GM12865 (cell line): Measurements from ENCODE around the gene DHRS11.

Experiments
- DNase-seq: peaks from one replicate; pipeline ENCODE4 v3.0.0; 2010; ENCODE audit warnings: low read depth
- H3K4me3 ChIP-seq: 2 replicates; pipeline ENCODE4 v1.5.1; 2011; ENCODE audit warnings: mild to moderate bottlenecking, low read depth, low read length, control low read depth
- TF ChIP-seq, protein P1 (sequence below): IDR thresholded peaks from 2 replicates; pipeline ENCODE4 v1.5.1; 2011; ENCODE audit warnings: low read length, control low read depth, low read depth, inconsistent platforms; ENCODE audit not compliant: insufficient read depth; ENCODE audit errors: missing control alignments

The DHRS11 gene

DNA sequence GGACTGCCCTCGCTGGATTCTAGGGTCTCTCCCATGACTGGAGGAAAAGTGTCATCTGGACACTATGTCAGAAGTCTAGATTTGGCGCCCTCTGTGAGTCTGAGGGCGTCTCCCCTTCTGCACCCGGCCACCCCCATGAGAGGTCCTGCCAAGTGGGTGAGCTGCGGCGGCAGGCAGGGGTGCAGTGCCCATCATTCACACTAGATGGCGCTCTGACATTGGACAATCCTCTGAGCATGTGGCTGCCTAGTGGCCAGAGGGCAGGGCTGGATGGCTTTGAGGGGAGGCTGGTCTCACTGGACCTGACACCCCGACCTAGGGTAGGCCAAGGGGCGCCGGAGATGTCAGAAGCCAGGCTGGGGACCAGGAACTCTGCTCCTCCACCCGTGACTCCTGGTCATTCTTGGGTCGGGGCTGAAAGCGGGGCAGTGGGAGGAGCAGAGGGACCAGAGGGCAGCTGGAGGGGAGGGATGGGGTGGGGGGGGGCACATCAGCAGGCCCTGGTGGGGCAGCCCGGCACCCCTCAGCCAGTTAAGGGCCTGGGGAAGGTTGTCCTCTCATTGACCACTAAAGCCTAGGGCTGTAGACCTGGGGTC lies 37.7 kb downstream of the DHRS11 start:
- TF ChIP-seq, protein P1, sequence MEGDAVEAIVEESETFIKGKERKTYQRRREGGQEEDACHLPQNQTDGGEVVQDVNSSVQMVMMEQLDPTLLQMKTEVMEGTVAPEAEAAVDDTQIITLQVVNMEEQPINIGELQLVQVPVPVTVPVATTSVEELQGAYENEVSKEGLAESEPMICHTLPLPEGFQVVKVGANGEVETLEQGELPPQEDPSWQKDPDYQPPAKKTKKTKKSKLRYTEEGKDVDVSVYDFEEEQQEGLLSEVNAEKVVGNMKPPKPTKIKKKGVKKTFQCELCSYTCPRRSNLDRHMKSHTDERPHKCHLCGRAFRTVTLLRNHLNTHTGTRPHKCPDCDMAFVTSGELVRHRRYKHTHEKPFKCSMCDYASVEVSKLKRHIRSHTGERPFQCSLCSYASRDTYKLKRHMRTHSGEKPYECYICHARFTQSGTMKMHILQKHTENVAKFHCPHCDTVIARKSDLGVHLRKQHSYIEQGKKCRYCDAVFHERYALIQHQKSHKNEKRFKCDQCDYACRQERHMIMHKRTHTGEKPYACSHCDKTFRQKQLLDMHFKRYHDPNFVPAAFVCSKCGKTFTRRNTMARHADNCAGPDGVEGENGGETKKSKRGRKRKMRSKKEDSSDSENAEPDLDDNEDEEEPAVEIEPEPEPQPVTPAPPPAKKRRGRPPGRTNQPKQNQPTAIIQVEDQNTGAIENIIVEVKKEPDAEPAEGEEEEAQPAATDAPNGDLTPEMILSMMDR = peak; percentile 97
- no peak overlapping the region for H3K4me3 ChIP-seq
- DNase-seq = peak; percentile 79

GRCh38 chr17:36629970-36630502 lies 38.4 kb downstream of the DHRS11 start:
- H3K4me3 ChIP-seq = no peak overlapping the region
- no peak for DNase-seq
- TF ChIP-seq, protein P1 = no peak

DNA sequence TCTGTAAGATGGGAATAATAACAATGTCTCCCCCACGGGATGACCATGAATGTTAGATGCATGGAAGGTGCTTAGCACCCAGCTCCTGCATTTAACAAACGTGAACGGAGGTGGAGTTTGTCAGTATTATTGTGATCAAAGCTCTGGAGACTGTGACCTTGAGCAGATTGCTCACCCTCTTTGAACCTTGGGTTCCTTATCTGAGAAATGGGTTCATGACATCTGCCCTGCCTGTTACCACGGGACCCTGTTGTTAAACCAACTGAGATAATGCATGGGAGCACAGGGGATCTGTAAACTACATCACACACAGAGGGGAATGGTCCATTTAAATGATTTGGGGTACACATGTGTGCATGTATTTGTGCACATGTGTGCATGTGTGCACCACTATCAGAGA lies 39.3 kb downstream of the DHRS11 start:
- no peak overlapping the region for H3K4me3 ChIP-seq
- TF ChIP-seq, protein P1 = no peak
- no peak for DNase-seq

- DNase-seq = no peak
- TF ChIP-seq, protein P1 = no peak
- no peak overlapping the region for H3K4me3 ChIP-seq
Observed at GRCh38 chr17:36632916-36633771, 41.5 kb downstream of the DHRS11 start.

DNA sequence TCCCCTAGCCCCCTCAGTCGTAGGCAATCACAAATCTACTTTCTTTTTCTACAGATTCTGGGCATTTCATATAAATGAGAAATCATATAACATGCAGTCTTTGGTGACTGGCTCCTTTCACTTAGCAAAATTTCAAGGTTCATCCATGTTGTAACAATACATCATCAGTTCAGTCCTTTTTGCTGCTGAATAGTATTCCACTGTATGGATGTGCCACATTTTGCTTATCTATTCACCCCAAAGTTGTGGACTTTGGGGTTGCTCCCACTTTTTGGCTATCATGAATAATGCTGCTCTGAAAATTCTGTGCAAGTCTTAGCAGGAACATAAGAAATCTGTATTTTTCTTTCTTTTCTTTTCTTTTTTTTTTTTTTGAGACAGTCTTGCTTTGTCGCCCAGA lies 48.7 kb downstream of the DHRS11 start:
- TF ChIP-seq, protein P1 = no peak
- H3K4me3 ChIP-seq = no peak overlapping the region
- no peak for DNase-seq

DNA sequence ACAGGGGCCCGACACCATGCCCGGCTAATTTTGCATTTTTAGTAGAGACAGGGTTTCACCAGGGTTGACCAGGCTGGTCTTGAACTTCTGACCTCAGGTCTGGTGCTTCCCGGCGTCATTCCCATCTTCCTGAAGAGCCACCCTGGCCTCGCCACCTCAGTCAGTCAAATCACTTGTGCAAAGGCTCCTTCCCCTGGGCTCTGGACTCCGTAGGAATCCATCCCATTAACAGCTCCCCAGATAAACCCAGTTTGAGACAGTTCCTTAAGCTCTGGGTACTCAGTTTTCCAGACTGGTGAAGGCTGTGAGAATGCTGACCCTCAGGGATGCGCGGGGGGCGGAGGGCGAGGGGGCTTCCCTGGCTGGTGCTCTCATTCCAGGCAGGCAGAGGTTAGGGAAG lies 49.2 kb downstream of the DHRS11 start:
- TF ChIP-seq, protein P1 = no peak
- H3K4me3 ChIP-seq = no peak overlapping the region
- no peak for DNase-seq
